IMR-90 (cell line): ENCODE data around the gene FBXW5. TPM values are rescaled to one million over a fixed set of nuclear protein-coding genes. Genes with fewer than 3 reads are reported as not detected.
A peak's percentile ranks its signal among the peaks of the same experiment; 100 is the strongest.

Experiments
- ATAC-seq: fragments of 200-7000 bp; cut with Tn5 transposase; 2 replicates; pipeline ENCODE4 v1.9.1; 2020; ENCODE audit warnings: low read depth, mild to moderate bottlenecking, moderate library complexity
- BruUV-seq: library from RNA; stranded (reverse); fragments of 400-500 nt; replicated peaks from 2 replicates; lab custom pipeline; 2021; lab: Mats Ljungman, UMichigan
- CTCF ChIA-PET: fragments of 300-600 bp; formaldehyde crosslinking; extraction: SDS; loops from one replicate; lab custom pipeline; 2021; ENCODE audit warnings: antibody characterized with exemption; lab: Yijun Ruan, JAX
- POLR2A ChIA-PET: fragments of 300-600 bp; sonication (Branson Sonifier 250); formaldehyde crosslinking; loops from one replicate; lab custom pipeline; 2022; ENCODE audit warnings: antibody characterized with exemption; ENCODE audit not compliant: unreplicated experiment; lab: Charles Lee
- DNase-seq: peaks from one replicate; pipeline ENCODE4 v3.0.0; 2013
- H2AFZ ChIP-seq: replicated peaks from 2 replicates; pipeline ENCODE3; 2013; ENCODE audit warnings: low read length, mild to moderate bottlenecking; ENCODE audit not compliant: poor library complexity
- H2AK5ac ChIP-seq: 2 replicates; pipeline ENCODE4 v1.6.1; 2013; ENCODE audit warnings: low read depth, low read length, inconsistent platforms
- H2AK9ac ChIP-seq: replicated peaks from 2 replicates; pipeline ENCODE3; 2013; ENCODE audit warnings: mild to moderate bottlenecking, low read depth, low read length, moderate library complexity; ENCODE audit not compliant: poor library complexity
- H2BK120ac ChIP-seq: 2 replicates; pipeline ENCODE4 v1.6.1; 2013; ENCODE audit warnings: low read depth, low read length, inconsistent platforms
- H2BK15ac ChIP-seq: 3 replicates; pipeline ENCODE4 v1.6.1; 2013; ENCODE audit warnings: low read depth, low read length, inconsistent platforms
- H2BK20ac ChIP-seq: 2 replicates; pipeline ENCODE4 v1.6.1; 2013; ENCODE audit warnings: low read depth, mild to moderate bottlenecking, inconsistent platforms, low read length, moderate library complexity
- H2BK5ac ChIP-seq: 2 replicates; pipeline ENCODE4 v1.6.1; 2013; ENCODE audit warnings: mild to moderate bottlenecking, low read depth, low read length, inconsistent platforms; ENCODE audit not compliant: poor library complexity, severe bottlenecking
- H3K14ac ChIP-seq: replicated peaks from 2 replicates; pipeline ENCODE4 v1.6.1; 2013; ENCODE audit warnings: low read depth, low read length, inconsistent platforms
- H3K18ac ChIP-seq: 2 replicates; pipeline ENCODE4 v1.6.1; 2013; ENCODE audit warnings: low read depth, low read length, control low read depth
- H3K23ac ChIP-seq: 2 replicates; pipeline ENCODE4 v1.6.1; 2013; ENCODE audit warnings: low read depth, low read length, inconsistent platforms
- H3K27ac ChIP-seq: 2 replicates; pipeline ENCODE4 v1.5.1; 2013; ENCODE audit warnings: mild to moderate bottlenecking, control low read depth, low read length; ENCODE audit not compliant: insufficient read depth
- H3K27me3 ChIP-seq: 2 replicates; pipeline ENCODE4 v1.6.1; 2013; ENCODE audit warnings: low read length; ENCODE audit not compliant: control insufficient read depth, insufficient read depth
- H3K36me3 ChIP-seq: 2 replicates; pipeline ENCODE4 v1.6.1; 2013; ENCODE audit warnings: low read length, mixed read lengths; ENCODE audit not compliant: control insufficient read depth, insufficient read depth
- H3K4ac ChIP-seq: 2 replicates; pipeline ENCODE4 v1.6.1; 2013; ENCODE audit warnings: low read depth, low read length, inconsistent platforms
- H3K4me1 ChIP-seq: 2 replicates; pipeline ENCODE4 v1.6.1; 2013; ENCODE audit warnings: low read length, mixed read lengths; ENCODE audit not compliant: control insufficient read depth, insufficient read depth
- H3K4me2 ChIP-seq: 2 replicates; pipeline ENCODE4 v1.6.1; 2013; ENCODE audit warnings: low read depth, mild to moderate bottlenecking, control low read depth, low read length, moderate library complexity
- H3K4me3 ChIP-seq: 2 replicates; pipeline ENCODE4 v1.5.1; 2013; ENCODE audit warnings: low read depth, mild to moderate bottlenecking, control low read depth, low read length, moderate library complexity; ENCODE audit not compliant: insufficient read depth
- H3K56ac ChIP-seq: 2 replicates; pipeline ENCODE4 v1.6.1; 2013; ENCODE audit warnings: low read length, inconsistent platforms; ENCODE audit not compliant: insufficient read depth; ENCODE audit errors: extremely low read depth
- H3K79me1 ChIP-seq, 2 experiments: 2 replicates each; pipeline ENCODE4 v1.6.1; 2013; ENCODE audit warnings: low read length in 2 of 2, inconsistent platforms in 1 of 2, low read depth in 1 of 2
- H3K9ac ChIP-seq: 2 replicates; pipeline ENCODE4 v1.6.1; 2013; ENCODE audit warnings: low read depth, low read length, control low read depth
- H3K9me1 ChIP-seq: 2 replicates; pipeline ENCODE4 v1.6.1; 2013; ENCODE audit warnings: low read length, inconsistent platforms; ENCODE audit not compliant: insufficient read depth
- H3K9me3 ChIP-seq: 2 replicates; pipeline ENCODE4 v1.6.1; 2013; ENCODE audit warnings: low read length; ENCODE audit not compliant: control insufficient read depth, insufficient read depth
- H4K20me1 ChIP-seq: 2 replicates; pipeline ENCODE4 v1.6.1; 2013; ENCODE audit warnings: low read length, inconsistent platforms; ENCODE audit not compliant: insufficient read depth
- H4K5ac ChIP-seq: 2 replicates; pipeline ENCODE4 v1.6.1; 2013; ENCODE audit warnings: mild to moderate bottlenecking, low read depth, low read length, control low read depth
- H4K8ac ChIP-seq, 2 experiments: 2 replicates each; pipeline ENCODE4 v1.6.1; 2013; ENCODE audit warnings: low read depth in 2 of 2, low read length in 2 of 2, control low read depth in 1 of 2, inconsistent platforms in 1 of 2
- H4K91ac ChIP-seq: 2 replicates; pipeline ENCODE4 v1.6.1; 2013; ENCODE audit warnings: low read depth, low read length, inconsistent platforms; ENCODE audit not compliant: insufficient read depth
- MAFK ChIP-seq: IDR thresholded peaks from 2 replicates; pipeline ENCODE4 v1.6.1; 2012; ENCODE audit warnings: low read depth, low read length, improper control_type of control experiment
- RCOR1 ChIP-seq: IDR thresholded peaks from 2 replicates; pipeline ENCODE4 v1.6.1; 2012; ENCODE audit warnings: mild to moderate bottlenecking, low read length, improper control_type of control experiment; ENCODE audit not compliant: insufficient replicate concordance
- WGBS, 2 experiments: methylation state at CpG; one replicate each; pipeline versions ENCODE4 v1.1.5 to v1.1.7; 2013; ENCODE audit warnings: missing lambda C conversion rate in 2 of 2; ENCODE audit not compliant: insufficient read length in 1 of 2; ENCODE audit errors: extremely low coverage in 2 of 2; 5-methylcytosine and 5-hydroxymethylcytosine counted together
- dilution Hi-C: fragments of 300-500 bp; cut with HindIII; formaldehyde crosslinking; loops from one replicate; pipeline ENCODE4 v1.14.3; 2018; ENCODE audit warnings: low sequenced_read_pairs; ENCODE audit not compliant: unreplicated experiment
- in situ Hi-C: fragments of 300-500 bp; cut with MboI; formaldehyde crosslinking; loops from 3 replicates; pipeline ENCODE4 v1.14.3; 2019; ENCODE audit warnings: low sequenced_read_pairs, inconsistent platforms, mixed read lengths
- intact Hi-C: fragments of 100-400 bp; cut with micrococcal nuclease; formaldehyde crosslinking; loops from 2 replicates; pipeline ENCODE4 v1.10.0; 2022
- polyA plus RNA-seq, 3 experiments: library from polyadenylated mRNA; depleted of rRNA; stranded (reverse); fragments of >200 nt; gene quantifications; 2 replicates each; pipeline ENCODE4 v1.2.3, GENCODE V29; 2012; ENCODE audit warnings: low replicate concordance in 1 of 3
- total RNA-seq: library from RNA; depleted of rRNA; stranded (reverse); fragments of >200 nt; gene quantifications from 2 replicates; pipeline ENCODE4 v1.2.3, GENCODE V29; 2012
- TF ChIP-seq, protein P1 (sequence below): fragments of 150-350 bp; IDR thresholded peaks from 2 replicates; pipeline ENCODE4 v1.6.1; 2017; ENCODE audit warnings: mild to moderate bottlenecking, antibody characterized with exemption, low read length, low read depth

FBXW5 gene
- total and polyA plus RNA-seq, 2 of the 4 experiments (the other 2 are of a cell fraction), result 65.1 to 80.2 TPM

DNA sequence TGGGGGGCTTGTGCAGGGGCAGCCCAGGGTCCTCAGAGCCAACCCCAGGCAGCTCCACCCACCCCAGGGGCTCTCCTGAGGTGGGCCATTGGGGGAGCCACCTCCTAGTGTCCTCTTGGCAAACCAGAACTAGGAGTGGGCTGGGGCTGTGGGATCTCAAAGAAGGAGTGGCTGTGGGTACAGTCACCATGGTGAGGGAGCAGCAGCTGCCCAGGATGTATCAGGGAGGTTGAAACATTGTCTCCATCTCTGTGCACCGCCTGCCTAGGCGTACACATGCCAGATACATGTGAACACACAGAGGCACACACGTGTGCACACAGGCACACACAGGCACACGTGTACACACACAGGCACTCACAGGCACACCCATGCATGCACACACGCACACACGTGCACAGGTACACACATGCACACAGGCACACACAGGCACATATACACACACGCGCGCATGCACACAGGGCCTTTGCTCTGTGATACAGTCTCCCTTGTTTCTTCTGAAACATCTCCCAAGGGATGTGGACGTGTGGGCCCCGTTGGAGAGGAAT is 18.2 kb upstream of the FBXW5 start:
- ATAC-seq, result no peak
- Histone ChIP-seq H3K56ac (no peak overlapping the region), H3K4me1 (no peaks in the 10 kb centered on the region), H2AFZ (peak overlapping the region; percentile 3), H4K5ac (no peak overlapping the region), H2BK20ac (no peak overlapping the region), H2AK9ac (no peak overlapping the region), H2BK15ac (no peak overlapping the region), H3K9me3 (no peaks in the 10 kb centered on the region), H3K79me1 (no peaks in the 10 kb centered on the region), H3K9me1 (peaks cover 2% of the 10 kb centered on the region; the same call in 1 of the 2 replicates), H3K36me3 (no peaks in the 10 kb centered on the region), H3K14ac (no peak overlapping the region), H3K23ac (no peak overlapping the region), H4K8ac (no peak overlapping the region), H3K4me2 (no peak overlapping the region), H2AK5ac (no peak overlapping the region), H4K91ac (no peak overlapping the region), H2BK5ac (no peak overlapping the region), H3K18ac (no peak overlapping the region), H3K4me3 (no peak overlapping the region), H4K20me1 (no peaks in the 10 kb centered on the region), H3K9ac (no peak overlapping the region), H3K27me3 (peaks cover 24% of the 10 kb centered on the region), H2BK120ac (no peak overlapping the region), H3K4ac (no peak overlapping the region), H3K27ac (no peak overlapping the region)
- dilution Hi-C loops, result no loop called here
- CTCF ChIA-PET, result no interaction called here
- intact Hi-C loops, result no loop called here
- WGBS, 2 experiments, result no CpG with 5 or more reads among the region's 11 CpGs
- no peak for DNase-seq
- in situ Hi-C loops, result no loop called here
- TF ChIP-seq, protein P1, sequence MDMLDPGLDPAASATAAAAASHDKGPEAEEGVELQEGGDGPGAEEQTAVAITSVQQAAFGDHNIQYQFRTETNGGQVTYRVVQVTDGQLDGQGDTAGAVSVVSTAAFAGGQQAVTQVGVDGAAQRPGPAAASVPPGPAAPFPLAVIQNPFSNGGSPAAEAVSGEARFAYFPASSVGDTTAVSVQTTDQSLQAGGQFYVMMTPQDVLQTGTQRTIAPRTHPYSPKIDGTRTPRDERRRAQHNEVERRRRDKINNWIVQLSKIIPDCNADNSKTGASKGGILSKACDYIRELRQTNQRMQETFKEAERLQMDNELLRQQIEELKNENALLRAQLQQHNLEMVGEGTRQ, result no peak
- TF ChIP-seq RCOR1 (no peak), MAFK (no peak)
- POLR2A ChIA-PET, result no interaction called here
- no TSS peak for BruUV-seq
